Activated naive CD8-positive, alpha-beta T cell treated with anti-CD3 and anti-CD28 coated beads, Interleukin-2, amount 50 U/mL, for 24 hours (primary cell): ENCODE data around the gene CEP104.

Experiments
- ATAC-seq: fragments of 150-1000 bp; cut with Tn5 transposase; one replicate; pipeline ENCODE4 v1.10.0; 2021
- DNase-seq: peaks from one replicate; pipeline ENCODE4 v3.0.0; 2021
- H3K27ac Mint-ChIP-seq: one replicate; pipeline ENCODE4 v1.8.0; 2021; ENCODE audit warnings: mild to moderate bottlenecking, mixed read lengths
- H3K27me3 Mint-ChIP-seq: one replicate; pipeline ENCODE4 v1.8.0; 2021; ENCODE audit warnings: mixed read lengths
- H3K36me3 Mint-ChIP-seq: one replicate; pipeline ENCODE4 v1.8.0; 2021; ENCODE audit warnings: low read depth, mixed read lengths
- H3K4me1 Mint-ChIP-seq: one replicate; pipeline ENCODE4 v1.8.0; 2021; ENCODE audit warnings: mixed read lengths
- H3K4me3 Mint-ChIP-seq: one replicate; pipeline ENCODE4 v1.8.0; 2021; ENCODE audit warnings: mild to moderate bottlenecking, moderate library complexity, mixed read lengths
- H3K9me3 Mint-ChIP-seq: one replicate; pipeline ENCODE4 v1.8.0; 2021; ENCODE audit warnings: mixed read lengths

Gene CEP104

GRCh38 chr1:3856923-3857790 lies at the start of gene CEP104, which contains the start of gene DFFB:
TSS of gene CEP104 (minus strand) at chr1:3857211. CDS start at chr1:3852407, 4,804 bp downstream.
TSS of gene DFFB (plus strand) at chr1:3857476. CDS start at chr1:3857604, 128 bp downstream.
- Mint-ChIP-seq H3K27me3 (no peaks in the 10 kb centered on the region), H3K27ac (peak within 1 kb of the TSS; percentile 90), H3K4me1 (peaks cover 24% of the 10 kb centered on the region), H3K36me3 (peaks cover 2% of the 10 kb centered on the region), H3K9me3 (no peaks in the 10 kb centered on the region), H3K4me3 (peak within 1 kb of the TSS; percentile 95)
- DNase-seq (peak; percentile 94), ATAC-seq (peak; percentile 98)

GRCh38 chr1:3906672-3907020 lies 49.6 kb upstream of the CEP104 start:
- H3K4me1 Mint-ChIP-seq, result peaks cover 26% of the 10 kb centered on the region
- no peak overlapping the region for H3K4me3 Mint-ChIP-seq
- no peaks in the 10 kb centered on the region for H3K9me3 Mint-ChIP-seq

GRCh38 chr1:3905953-3906671 lies 49.1 kb upstream of the CEP104 start:
- Mint-ChIP-seq H3K27me3 (no peaks in the 10 kb centered on the region), H3K27ac (no peak overlapping the region), H3K36me3 (no peaks in the 10 kb centered on the region), H3K4me1 (peaks cover 27% of the 10 kb centered on the region), H3K9me3 (no peaks in the 10 kb centered on the region), H3K4me3 (no peak overlapping the region)
- no peak for ATAC-seq
- DNase-seq, result no peak

More at GRCh38 chr1:3906672-3907020, 49.6 kb upstream of the CEP104 start:
- no peak for ATAC-seq
- no peaks in the 10 kb centered on the region for H3K36me3 Mint-ChIP-seq
- peaks cover 2% of the 10 kb centered on the region for H3K27me3 Mint-ChIP-seq
- no peak overlapping the region for H3K27ac Mint-ChIP-seq
- DNase-seq, result no peak

- Mint-ChIP-seq H3K9me3 (no peaks in the 10 kb centered on the region), H3K4me3 (no peak overlapping the region), H3K36me3 (no peaks in the 10 kb centered on the region), H3K27me3 (no peaks in the 10 kb centered on the region), H3K27ac (no peak overlapping the region), H3K4me1 (peaks cover 27% of the 10 kb centered on the region)
- ATAC-seq (no peak), DNase-seq (no peak)
Measured at GRCh38 chr1:3905266-3905952, 48.4 kb upstream of the CEP104 start.

GRCh38 chr1:3904843-3905185 lies 47.8 kb upstream of the CEP104 start:
- Mint-ChIP-seq H3K36me3 (no peaks in the 10 kb centered on the region), H3K4me1 (peaks cover 27% of the 10 kb centered on the region), H3K9me3 (no peaks in the 10 kb centered on the region), H3K27me3 (no peaks in the 10 kb centered on the region), H3K27ac (no peak overlapping the region), H3K4me3 (no peak overlapping the region)
- DNase-seq (no peak), ATAC-seq (no peak)

GRCh38 chr1:3904006-3904842 lies 47.2 kb upstream of the CEP104 start:
- no peaks in the 10 kb centered on the region for H3K36me3 Mint-ChIP-seq
- H3K27me3 Mint-ChIP-seq, result no peaks in the 10 kb centered on the region
- H3K27ac Mint-ChIP-seq, result no peak overlapping the region
- H3K4me1 Mint-ChIP-seq, result peaks cover 31% of the 10 kb centered on the region
- ATAC-seq (no peak), DNase-seq (no peak)
- no peaks in the 10 kb centered on the region for H3K9me3 Mint-ChIP-seq
- H3K4me3 Mint-ChIP-seq, result no peak overlapping the region

- ATAC-seq (no peak), DNase-seq (no peak)
- peaks cover 3% of the 10 kb centered on the region for H3K36me3 Mint-ChIP-seq
- H3K9me3 Mint-ChIP-seq, result no peaks in the 10 kb centered on the region
- H3K4me3 Mint-ChIP-seq, result no peak overlapping the region
- peaks cover 39% of the 10 kb centered on the region for H3K4me1 Mint-ChIP-seq
- no peaks in the 10 kb centered on the region for H3K27me3 Mint-ChIP-seq
- H3K27ac Mint-ChIP-seq, result no peak overlapping the region
Measured at GRCh38 chr1:3903141-3904005, 46.4 kb upstream of the CEP104 start.

- Mint-ChIP-seq H3K9me3 (peaks cover 4% of the 10 kb centered on the region), H3K27me3 (no peaks in the 10 kb centered on the region), H3K36me3 (peaks cover 11% of the 10 kb centered on the region), H3K27ac (peak overlapping the region; percentile 14), H3K4me1 (peaks cover 46% of the 10 kb centered on the region), H3K4me3 (peak overlapping the region; percentile 87)
- ATAC-seq (peak; percentile 9), DNase-seq (no peak)
Measured at GRCh38 chr1:3902571-3903091, 45.6 kb upstream of the CEP104 start.

- ATAC-seq (no peak), DNase-seq (no peak)
- H3K36me3 Mint-ChIP-seq, result peaks cover 14% of the 10 kb centered on the region
- peak overlapping the region; percentile 87 for H3K4me3 Mint-ChIP-seq
- H3K9me3 Mint-ChIP-seq, result peaks cover 7% of the 10 kb centered on the region
- H3K27ac Mint-ChIP-seq, result peak overlapping the region; percentile 46
- no peaks in the 10 kb centered on the region for H3K27me3 Mint-ChIP-seq
- peaks cover 49% of the 10 kb centered on the region for H3K4me1 Mint-ChIP-seq
Measured at GRCh38 chr1:3902111-3902511, 45.1 kb upstream of the CEP104 start.

GRCh38 chr1:3900969-3901529 lies 44.0 kb upstream of the CEP104 start:
- H3K9me3 Mint-ChIP-seq, result peaks cover 8% of the 10 kb centered on the region
- H3K27me3 Mint-ChIP-seq, result no peaks in the 10 kb centered on the region
- H3K36me3 Mint-ChIP-seq, result peaks cover 18% of the 10 kb centered on the region
- DNase-seq, result peak; percentile 94
- H3K27ac Mint-ChIP-seq, result peak overlapping the region; percentile 98
- ATAC-seq, result peak; percentile 55
- H3K4me3 Mint-ChIP-seq, result peak overlapping the region; percentile 87
- H3K4me1 Mint-ChIP-seq, result peaks cover 50% of the 10 kb centered on the region

- H3K27ac Mint-ChIP-seq, result peak within 1 kb of the TSS; percentile 98
- peaks cover 8% of the 10 kb centered on the region for H3K9me3 Mint-ChIP-seq
- peak; percentile 78 for ATAC-seq
- no peaks in the 10 kb centered on the region for H3K27me3 Mint-ChIP-seq
- peak within 1 kb of the TSS; percentile 87 for H3K4me3 Mint-ChIP-seq
- DNase-seq, result peak; percentile 88
- peaks cover 56% of the 10 kb centered on the region for H3K4me1 Mint-ChIP-seq
- H3K36me3 Mint-ChIP-seq, result peaks cover 19% of the 10 kb centered on the region
Measured at GRCh38 chr1:3900150-3900968, 43.3 kb upstream of the CEP104 start, which contains the start of gene C1orf174. TSS of gene C1orf174 (minus strand) at chr1:3900272. CDS start at chr1:3900186, 86 bp downstream.

GRCh38 chr1:3899754-3900149 lies 42.7 kb upstream of the CEP104 start:
- H3K27ac Mint-ChIP-seq, result peak overlapping the region; percentile 98
- DNase-seq (peak; percentile 43), ATAC-seq (no peak)
- peaks cover 8% of the 10 kb centered on the region for H3K9me3 Mint-ChIP-seq
- H3K36me3 Mint-ChIP-seq, result peaks cover 21% of the 10 kb centered on the region
- peaks cover 56% of the 10 kb centered on the region for H3K4me1 Mint-ChIP-seq
- peak overlapping the region; percentile 87 for H3K4me3 Mint-ChIP-seq
- no peaks in the 10 kb centered on the region for H3K27me3 Mint-ChIP-seq
